Breast epithelium (tissue), 4 donors: Measurements from ENCODE around the gene MPI. TPM values are rescaled to one million over a fixed set of nuclear protein-coding genes. Genes with fewer than 3 reads are reported as not detected.
A peak's percentile ranks its signal among the peaks of the same experiment; 100 is the strongest.

ENCODE experiments used
- DNase-seq, 2 donors: peaks; one replicate each; pipeline ENCODE4 v3.0.0-alpha.2; 2019; ENCODE audit warnings: low spot score in 2 of 2
- H3K27ac ChIP-seq, 2 donors: fragments of 200-600 bp; sonication (generic) in 1 of 2; one replicate each; pipeline ENCODE4 v1.5.1; 2016 to 2019; ENCODE audit warnings: mild to moderate bottlenecking in 1 of 2
- H3K27me3 ChIP-seq, 2 donors: fragments of 200-600 bp; sonication (generic) in 1 of 2; one replicate each; pipeline versions ENCODE4 v1.5.1 to v1.6.0; 2017 to 2019; ENCODE audit warnings: control low read depth in 1 of 2, mild to moderate bottlenecking in 1 of 2
- H3K36me3 ChIP-seq: fragments of 200-600 bp; one replicate; pipeline ENCODE4 v1.5.1; 2019
- H3K4me1 ChIP-seq, 2 donors: fragments of 200-600 bp; sonication (generic); one replicate each; pipeline ENCODE4 v1.5.1; 2016 to 2019; ENCODE audit warnings: control low read depth in 1 of 2
- H3K4me3 ChIP-seq, 3 donors: fragments of 200-600 bp; sonication (generic); 1 replicate in 2 of 3; 2 replicates in 1 of 3; pipeline ENCODE4 v1.5.1; 2016 to 2019; ENCODE audit warnings: mild to moderate bottlenecking in 3 of 3, moderate library complexity in 2 of 3
- H3K9me3 ChIP-seq, 2 donors: fragments of 200-600 bp; sonication (generic) in 1 of 2; one replicate each; pipeline ENCODE4 v1.5.1; 2016 to 2019; ENCODE audit warnings: control low read depth in 1 of 2
- CTCF ChIP-seq, 3 donors: fragments of 450-650 bp; IDR thresholded peaks; one replicate each; pipeline ENCODE4 v1.5.1; 2016 to 2017; ENCODE audit warnings: antibody characterized with exemption in 3 of 3, mild to moderate bottlenecking in 3 of 3, moderate library complexity in 3 of 3
- POLR2A ChIP-seq: fragments of 450-650 bp; IDR thresholded peaks from one replicate; pipeline ENCODE4 v1.6.1; 2016; ENCODE audit warnings: antibody characterized with exemption, mild to moderate bottlenecking, moderate library complexity
- POLR2AphosphoS5 ChIP-seq, 3 donors: sonication (generic); formaldehyde crosslinking; IDR thresholded peaks; one replicate each; pipeline ENCODE4 v1.6.1; 2017; ENCODE audit warnings: antibody characterized with exemption in 3 of 3
- intact Hi-C: fragments of 100-400 bp; cut with DNase I; formaldehyde crosslinking; loops from one replicate; pipeline ENCODE4 v1.15.1; 2023; ENCODE audit warnings: low total_unique reads
- total RNA-seq, 3 donors: library from RNA; depleted of rRNA; stranded (reverse); fragments of >200 nt; gene quantifications; one replicate each; pipeline ENCODE4 v1.1.0, GENCODE V29; 2016

MPI gene
- total RNA-seq, 3 donors from 2014 or later, result 42.7 to 70.1 (median 48.3) TPM

- peak in 1 of 3 donors; percentile 14 for TF ChIP-seq CTCF (IDR thresholded peaks at IDR 0.05)
- peak; percentile 62 to 75 (median 73) for TF ChIP-seq POLR2AphosphoS5 (IDR thresholded peaks at IDR 0.05)
- TF ChIP-seq POLR2A, result no peak
- Histone ChIP-seq H3K4me1 (no peaks in the 10 kb centered on the region), H3K9me3 (no peaks in the 10 kb centered on the region), H3K27ac (peak within 1 kb of the TSS; percentile 93), H3K4me3 (peak within 1 kb of the TSS; percentile 88 to 98 (median 96)), H3K36me3 (no peaks in the 10 kb centered on the region), H3K27me3 (no peaks in the 10 kb centered on the region)
- intact Hi-C loops, result no loop called here
- DNase-seq, result peak; percentile 88 to 95
These were observed 47.9 kb downstream of the MPI start, which contains the start of gene COX5A for GRCh38 chr15:74937590-74938371. Gene COX5A, minus strand, starts transcription at chr15:74938073. Its CDS starts 59 bp downstream, at chr15:74938014.

GRCh38 chr15:74950078-74950908 lies 60.5 kb downstream of the MPI start:
- H3K27me3 ChIP-seq, result no peaks in the 10 kb centered on the region
- H3K27ac ChIP-seq, result no peak overlapping the region
- H3K4me3 ChIP-seq, result no peak overlapping the region
- intact Hi-C loops, result loop anchor here (10.0 kb wide), 1 partner anchor 175 kb away; no protein-coding TSS in a partner anchor
- no peaks in the 10 kb centered on the region for H3K9me3 ChIP-seq
- TF ChIP-seq CTCF (IDR thresholded peaks at IDR 0.05), result peak; percentile 99
- no peak for TF ChIP-seq POLR2A
- TF ChIP-seq POLR2AphosphoS5 (IDR thresholded peaks at IDR 0.05), result no peak
- peaks cover 0 to 10% of the 10 kb centered on the region in 2 donors for H3K4me1 ChIP-seq
- peak; percentile 67 to 81 for DNase-seq
- H3K36me3 ChIP-seq, result no peaks in the 10 kb centered on the region

GRCh38 chr15:74951006-74951405 lies 61.2 kb downstream of the MPI start:
- no peaks in the 10 kb centered on the region for H3K9me3 ChIP-seq
- H3K27me3 ChIP-seq, result no peaks in the 10 kb centered on the region
- H3K27ac ChIP-seq, result no peak overlapping the region
- H3K4me3 ChIP-seq, result no peak overlapping the region
- intact Hi-C loops, result loop anchor here (10.0 kb wide), 1 partner anchor 176 kb away; no protein-coding TSS in a partner anchor
- H3K36me3 ChIP-seq, result no peaks in the 10 kb centered on the region
- DNase-seq, result no peak
- TF ChIP-seq POLR2A, result no peak
- no peak for TF ChIP-seq POLR2AphosphoS5 (IDR thresholded peaks at IDR 0.05)
- no peak for TF ChIP-seq CTCF (IDR thresholded peaks at IDR 0.05)
- peaks cover 0 to 10% of the 10 kb centered on the region in 2 donors for H3K4me1 ChIP-seq

Other genes starting within 250 kb of the MPI start
- 10 to 100 TPM; 13.8 to 21.7 (median 20.3) TPM for gene EDC3, start 194.0 kb upstream of the MPI start, total RNA-seq
- 10 to 100 TPM in 1 of 3 donors, 1 to 10 TPM in 1, under 1 TPM in 1; 0.80 to 32.1 (median 4.8) TPM for gene CYP1A1, start 164.5 kb upstream of the MPI start, total RNA-seq
- gene CYP1A2, start 141.2 kb upstream of the MPI start, total RNA-seq, result not detected
- gene CSK, start 108.0 kb upstream of the MPI start, total RNA-seq, result 10 to 100 TPM; 18.7 to 26.2 (median 18.7) TPM
- under 1 TPM in 1 of 3 donors, not detected in 2; 0.15 TPM for gene LMAN1L, start 77.2 kb upstream of the MPI start, total RNA-seq
- gene CPLX3, start 63.4 kb upstream of the MPI start, total RNA-seq, result under 1 TPM in 1 of 3 donors, not detected in 2; 0.66 TPM
- gene ULK3, start 46.9 kb upstream of the MPI start, total RNA-seq, result 10 to 100 TPM; 28.3 to 48.8 (median 48.0) TPM
- 10 to 100 TPM; 49.5 to 71.4 (median 69.4) TPM for gene SCAMP2, start 16.7 kb upstream of the MPI start, total RNA-seq
- gene FAM219B, start 16.8 kb downstream of the MPI start, total RNA-seq, result 10 to 100 TPM; 51.4 to 72.0 (median 54.1) TPM
- 10 to 100 TPM; 55.6 to 73.8 (median 58.3) TPM for gene COX5A, start 48.0 kb downstream of the MPI start, total RNA-seq
- 10 to 100 TPM in 2 of 3 donors, 1 to 10 TPM in 1; 7.6 to 17.1 (median 13.1) TPM for gene RPP25, start 66.7 kb downstream of the MPI start, total RNA-seq
- gene SCAMP5, start 105.5 kb downstream of the MPI start, total RNA-seq, result 1 to 10 TPM; 2.2 to 7.5 (median 4.5) TPM
- gene PPCDC, start 133.5 kb downstream of the MPI start, total RNA-seq, result 10 to 100 TPM; 17.3 to 19.0 (median 18.9) TPM